GM12892 (cell line): Measurements from ENCODE around the gene KRTAP10-8. TPM values are rescaled to one million over a fixed set of nuclear protein-coding genes. Genes with fewer than 3 reads are reported as not detected.

ENCODE experiments used
- DNase-seq: peaks from one replicate; pipeline ENCODE4 v3.0.0; 2011; ENCODE audit not compliant: insufficient read length
- FAIRE-seq: peaks from 2 replicates; lab custom pipeline; 2011; peaks lifted over from hg19 to GRCh38; lab: Jason Lieb, UNC
- POLR2A ChIP-seq: IDR thresholded peaks from 2 replicates; pipeline ENCODE4 v1.6.1; 2011; ENCODE audit warnings: low read depth, low read length, control low read depth
- POLR2AphosphoS5 ChIP-seq: IDR thresholded peaks from 2 replicates; pipeline ENCODE4 v1.6.1; 2011; ENCODE audit warnings: low read depth, low read length, control low read depth
- TAF1 ChIP-seq: IDR thresholded peaks from 2 replicates; pipeline ENCODE4 v1.6.1; 2011; ENCODE audit warnings: low read depth, mild to moderate bottlenecking, control low read depth, low read length, borderline replicate concordance
- polyA plus RNA-seq: library from polyadenylated mRNA; unstranded; fragments of >200 nt; gene quantifications from one replicate; pipeline ENCODE4 v1.2.1, GENCODE V29; 2012; ENCODE audit warnings: missing spikeins, inconsistent platforms; ENCODE audit not compliant: missing spikeins

The KRTAP10-8 gene, protein sequence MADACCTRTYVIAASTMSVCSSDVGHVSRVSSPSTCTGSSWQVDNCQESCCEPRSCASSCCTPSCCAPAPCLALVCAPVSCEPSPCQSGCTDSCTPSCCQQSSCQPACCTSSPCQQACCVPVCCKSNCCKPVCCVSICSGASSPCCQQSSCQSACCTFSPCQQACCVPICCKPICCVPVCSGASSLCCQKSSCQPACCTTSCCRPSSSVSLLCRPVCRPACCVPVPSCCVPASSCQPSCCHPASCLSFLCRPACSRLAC
- not detected for polyA plus RNA-seq

DNA sequence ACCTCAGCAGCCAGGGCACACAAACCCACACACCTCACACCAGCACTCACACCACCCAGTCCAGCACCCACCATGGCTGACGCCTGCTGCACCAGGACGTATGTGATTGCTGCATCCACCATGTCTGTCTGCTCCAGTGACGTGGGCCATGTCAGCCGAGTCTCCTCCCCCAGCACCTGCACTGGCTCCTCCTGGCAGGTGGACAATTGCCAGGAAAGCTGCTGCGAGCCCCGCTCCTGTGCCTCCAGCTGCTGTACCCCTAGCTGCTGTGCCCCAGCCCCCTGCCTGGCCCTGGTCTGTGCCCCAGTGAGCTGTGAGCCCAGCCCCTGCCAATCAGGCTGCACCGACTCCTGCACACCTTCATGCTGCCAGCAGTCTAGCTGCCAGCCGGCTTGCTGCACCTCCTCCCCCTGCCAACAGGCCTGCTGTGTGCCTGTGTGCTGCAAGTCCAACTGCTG lies at the start of gene KRTAP10-8:
Gene KRTAP10-8 (plus strand): TSS at position 51 of the 458 bp plus-strand sequence. CDS start 22 bp downstream, at position 73.
- DNase-seq (no peak), FAIRE-seq (no peak)
- no peak for TF ChIP-seq TAF1

DNA sequence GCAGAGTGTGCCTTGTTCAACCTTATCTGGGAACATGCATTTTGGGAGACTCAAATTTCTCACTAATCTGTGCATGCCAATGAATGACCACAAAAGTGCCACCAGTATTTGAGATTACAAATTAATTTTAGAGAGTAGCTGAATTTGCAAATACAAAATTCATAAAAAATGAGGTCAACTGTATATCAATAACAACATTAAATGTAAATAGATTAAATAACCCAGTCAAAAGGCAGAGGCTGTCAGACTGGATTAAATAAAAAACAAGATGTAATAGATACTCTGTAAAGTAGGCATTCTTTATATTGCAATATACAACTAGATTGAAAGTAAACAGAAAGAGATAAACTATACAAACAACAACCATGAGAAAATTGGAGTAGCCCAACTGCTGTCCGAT lies 47.8 kb upstream of the KRTAP10-8 start:
- FAIRE-seq (no peak), DNase-seq (no peak)

DNA sequence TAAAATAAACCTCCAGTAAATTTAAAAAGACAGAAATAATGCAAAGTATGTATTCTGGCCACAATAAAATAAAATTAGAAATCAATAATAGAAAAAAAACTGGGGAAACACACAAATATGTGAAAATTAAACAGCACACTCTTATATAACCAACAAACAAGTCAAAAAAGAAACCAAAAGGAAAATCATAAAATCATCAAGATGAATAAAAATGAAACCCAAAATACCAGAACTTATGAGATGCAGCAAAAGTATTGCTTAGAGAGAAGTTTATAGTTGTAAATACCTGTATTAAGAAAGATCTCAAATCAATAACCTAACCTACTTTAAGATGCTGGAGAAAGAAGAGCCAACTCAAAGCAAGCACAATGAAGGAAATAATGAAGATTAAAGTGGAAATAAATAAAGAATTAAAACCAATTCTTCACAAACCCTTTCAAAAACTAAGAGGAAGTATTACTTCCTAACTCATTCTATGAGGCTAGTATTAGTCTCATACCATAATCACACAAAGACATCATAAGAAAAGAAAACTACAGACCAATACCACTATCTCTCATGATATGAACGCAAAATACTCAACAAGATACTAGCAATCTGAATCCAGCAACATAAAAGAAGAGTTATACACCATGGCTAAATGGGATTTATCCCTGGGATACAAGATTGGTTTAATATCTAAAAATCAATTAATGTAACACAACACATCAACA lies 46.8 kb upstream of the KRTAP10-8 start:
- no peak for DNase-seq
- no peak for FAIRE-seq
- TF ChIP-seq POLR2A (no peak), POLR2AphosphoS5 (no peak), TAF1 (no peak)

More for the DNA sequence above, 47.8 kb upstream of the KRTAP10-8 start:
- TF ChIP-seq POLR2AphosphoS5 (no peak), TAF1 (no peak), POLR2A (no peak)

DNA sequence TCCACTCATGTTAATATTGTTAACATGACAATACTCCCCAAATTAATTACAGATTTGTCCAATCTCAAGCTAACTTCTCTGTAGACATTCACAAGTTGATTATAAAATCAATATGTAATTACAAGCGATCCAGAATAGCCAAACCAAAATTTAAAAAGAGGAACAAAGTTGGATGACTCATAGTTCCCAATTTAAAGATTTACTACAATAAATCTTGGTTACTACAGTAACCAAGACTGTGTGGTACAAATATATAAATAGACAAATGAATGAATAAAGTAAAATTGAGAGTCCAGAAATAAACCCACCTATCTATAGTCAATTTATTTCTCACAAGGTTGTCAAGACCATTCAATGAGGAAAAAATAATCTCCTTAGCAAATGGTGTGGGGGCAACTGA lies 45.5 kb upstream of the KRTAP10-8 start:
- TF ChIP-seq POLR2A (no peak), TAF1 (no peak), POLR2AphosphoS5 (no peak)
- DNase-seq (no peak), FAIRE-seq (no peak)

DNA sequence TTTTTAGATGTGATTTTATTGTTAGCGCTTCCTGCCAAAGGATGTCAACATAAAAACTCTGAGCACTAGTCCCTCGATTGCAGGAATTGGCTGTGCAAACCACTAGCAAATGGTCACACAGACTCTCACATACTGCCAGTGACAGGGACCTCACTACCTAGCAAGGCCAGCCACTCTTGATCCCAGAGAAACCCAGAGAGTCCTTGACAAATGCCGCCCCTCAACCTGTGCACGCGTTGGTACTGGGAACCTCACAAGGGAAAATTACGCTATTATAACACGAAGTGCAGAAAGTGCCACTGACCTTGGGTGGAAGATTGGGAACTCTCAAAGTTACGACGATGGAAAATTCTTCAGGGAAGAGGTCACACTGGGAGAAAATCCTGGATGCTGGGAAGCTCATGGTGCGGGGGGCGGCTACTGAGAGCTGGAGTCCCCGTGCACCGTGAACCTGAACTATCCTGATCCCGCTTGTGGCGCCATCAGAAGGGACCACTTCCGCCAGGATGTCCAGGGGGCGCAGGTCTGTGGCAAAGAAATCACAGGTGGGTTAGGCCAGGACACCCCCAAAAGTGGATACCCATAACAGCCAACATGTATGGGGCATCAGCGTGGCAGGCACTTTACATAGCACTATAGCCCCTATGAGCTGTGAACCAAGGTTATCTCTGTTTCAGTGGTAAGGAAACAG lies 44.3 kb upstream of the KRTAP10-8 start:
- DNase-seq: no peak
- no peak for FAIRE-seq
- TF ChIP-seq TAF1: no peak

DNA sequence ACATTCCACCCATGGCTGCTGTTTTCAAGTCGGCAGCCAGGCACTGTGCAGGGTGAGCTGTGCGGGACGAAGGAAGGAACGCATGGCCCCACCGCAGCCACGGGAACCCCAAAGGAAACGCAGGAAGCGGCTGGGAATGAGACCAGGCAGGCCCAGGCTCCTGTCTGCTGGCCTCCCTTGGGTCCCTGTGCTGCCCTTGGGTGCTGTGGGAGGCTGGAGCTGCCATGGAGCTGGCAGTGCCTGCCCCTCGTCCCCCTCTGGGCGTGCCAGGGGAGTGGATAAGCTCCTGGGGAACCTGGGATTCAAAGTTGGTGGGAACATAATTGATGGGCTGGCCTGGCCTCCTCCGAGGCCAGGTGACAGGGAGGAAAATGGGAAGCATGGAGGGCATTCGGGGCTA lies 43.6 kb upstream of the KRTAP10-8 start:
- DNase-seq (no peak), FAIRE-seq (no peak)
- TF ChIP-seq POLR2AphosphoS5 (no peak), TAF1 (no peak), POLR2A (no peak)

DNA sequence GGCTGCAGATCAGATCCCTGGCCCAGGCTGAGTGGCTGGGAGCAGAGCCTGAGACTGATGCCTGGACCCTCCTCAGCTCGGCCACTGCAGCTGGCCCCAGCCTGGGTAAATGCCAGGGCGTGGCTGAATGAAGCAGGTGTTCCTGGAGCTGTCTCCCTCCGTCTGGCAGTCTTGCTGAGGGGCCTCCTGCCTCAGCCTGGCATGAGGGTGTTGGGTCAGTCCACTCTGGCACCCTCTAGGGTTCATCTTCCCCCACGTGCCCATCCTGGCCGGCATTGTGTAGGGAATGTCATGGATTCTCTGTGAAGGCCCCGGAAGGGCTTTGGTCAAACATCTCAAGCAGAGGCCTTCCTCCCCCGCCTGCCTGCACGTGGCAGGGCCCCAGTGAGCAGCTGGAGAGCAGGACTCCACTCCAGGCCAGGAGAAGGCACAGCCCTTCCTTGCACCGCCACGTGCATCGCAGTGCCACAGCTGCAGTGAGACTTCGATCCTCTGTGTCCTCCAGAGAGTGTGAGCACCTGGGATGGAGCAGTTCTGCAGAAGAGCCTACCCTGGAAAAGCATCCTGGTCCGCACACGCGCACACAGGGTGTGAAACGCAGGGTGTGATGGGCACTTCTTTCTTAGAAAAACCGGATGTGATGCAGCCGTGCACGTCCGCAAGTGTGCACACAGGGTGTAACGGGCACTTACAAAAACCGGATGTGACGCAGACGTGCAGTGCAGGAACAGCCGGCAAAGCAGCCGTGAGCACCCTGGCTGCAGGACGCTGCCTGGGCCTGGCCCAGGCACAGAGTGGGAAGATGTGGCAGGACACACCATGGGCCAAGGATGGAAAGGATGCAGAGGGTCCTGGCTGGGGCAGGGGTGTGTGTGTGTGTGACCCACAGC lies 43.0 kb upstream of the KRTAP10-8 start:
- FAIRE-seq (no peak), DNase-seq (no peak)
- TF ChIP-seq TAF1 (no peak), POLR2A (no peak), POLR2AphosphoS5 (no peak)

DNA sequence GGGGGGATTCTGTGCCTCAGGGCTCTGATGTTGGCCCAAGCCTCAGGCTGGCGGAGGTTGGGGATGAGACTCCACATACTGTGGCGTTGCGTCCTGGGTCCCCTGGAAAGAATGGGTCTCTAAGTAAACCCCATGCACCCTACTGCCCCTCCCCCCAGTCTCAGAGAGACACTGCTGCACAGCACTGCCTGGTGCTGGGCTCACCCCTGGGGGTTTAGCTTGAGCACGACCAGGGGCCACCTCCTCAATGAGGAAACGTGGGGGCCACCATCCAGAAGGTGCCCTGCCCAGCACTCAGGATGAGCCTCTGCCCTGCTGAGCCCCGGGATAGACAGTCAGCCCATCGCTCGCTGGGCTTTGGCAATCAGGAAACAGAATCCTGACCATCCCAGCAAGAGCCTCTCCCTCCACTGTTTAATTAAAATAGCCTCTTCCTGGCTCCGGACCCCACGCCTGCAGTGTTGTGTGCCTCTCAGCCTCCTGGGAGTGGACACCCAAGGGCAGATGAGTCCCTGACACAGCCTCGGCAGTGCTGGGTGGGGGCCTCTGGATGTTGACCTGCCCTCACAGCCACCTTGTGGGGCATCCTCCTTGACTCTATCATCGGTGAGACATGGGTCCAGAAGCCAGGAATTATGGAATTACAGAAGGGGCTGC lies 41.9 kb upstream of the KRTAP10-8 start:
- FAIRE-seq (no peak), DNase-seq (no peak)
- TF ChIP-seq POLR2AphosphoS5: no peak
- no peak for TF ChIP-seq POLR2A
- no peak for TF ChIP-seq TAF1

DNA sequence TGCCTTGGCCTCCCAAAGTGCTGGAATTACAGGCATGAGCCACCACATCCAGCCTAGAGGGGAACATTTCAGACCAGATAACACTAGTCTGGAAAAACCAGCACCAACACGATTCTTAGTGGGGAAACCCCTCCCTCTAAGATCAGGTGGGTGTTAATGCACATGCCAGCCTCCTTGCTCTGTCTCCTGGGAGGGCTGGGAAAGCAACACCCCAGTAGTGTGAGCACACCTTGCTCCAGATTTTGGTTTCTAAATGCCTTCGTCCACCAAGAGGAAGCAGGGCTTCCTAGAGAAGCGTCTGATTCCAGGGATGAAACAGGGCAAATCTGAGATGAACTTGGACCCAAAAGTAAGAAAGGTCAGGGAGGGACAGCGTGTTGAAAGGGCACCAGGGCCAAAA lies 40.6 kb upstream of the KRTAP10-8 start:
- TF ChIP-seq POLR2A: no peak
- no peak for TF ChIP-seq TAF1
- no peak for TF ChIP-seq POLR2AphosphoS5
- FAIRE-seq: no peak
- no peak for DNase-seq

DNA sequence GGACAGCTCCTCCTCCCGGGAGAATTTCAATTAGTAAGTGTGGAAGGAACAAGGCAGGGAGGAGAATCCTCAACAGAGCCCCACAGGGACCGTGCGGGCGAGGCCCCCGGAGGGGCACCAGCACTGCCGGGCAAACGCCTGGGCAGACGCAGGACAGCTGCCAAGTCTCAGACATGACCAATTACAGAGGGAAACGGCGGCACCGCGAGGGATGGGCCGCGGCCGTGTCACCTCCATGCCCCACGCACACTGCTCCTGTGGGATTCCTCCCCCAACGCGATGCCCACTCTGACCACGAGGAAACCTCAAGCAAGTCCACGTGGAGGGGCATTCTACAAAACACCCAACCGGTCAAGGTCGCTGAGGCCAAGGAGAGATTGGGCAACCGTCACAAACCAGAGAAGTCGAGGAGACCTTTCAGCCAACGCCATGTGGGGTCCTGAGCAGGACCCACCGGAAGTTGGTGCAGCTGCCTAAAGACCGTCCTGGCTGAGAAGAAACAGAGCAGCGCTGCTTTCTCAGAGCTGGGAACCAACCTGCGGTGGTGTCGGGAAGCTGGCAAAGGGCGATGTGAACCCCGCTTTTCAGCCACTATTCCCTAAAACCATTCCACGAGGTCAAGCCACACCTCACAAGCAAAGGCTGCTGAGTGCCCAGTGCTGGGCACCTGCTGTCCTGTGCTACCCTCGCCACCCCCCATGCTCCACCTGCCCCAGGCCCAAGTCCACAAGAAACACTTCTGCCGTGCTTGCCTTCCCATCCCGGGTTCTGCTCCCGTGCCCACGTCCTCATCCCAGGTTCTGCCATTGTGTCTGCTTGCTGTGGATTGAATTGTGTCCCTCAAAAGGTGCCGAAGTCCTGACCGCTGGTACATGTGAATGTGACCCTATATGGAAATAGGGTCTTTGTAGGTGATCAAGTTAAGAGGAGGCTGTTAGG lies 39.8 kb upstream of the KRTAP10-8 start:
- DNase-seq (no peak), FAIRE-seq (no peak)
- TF ChIP-seq TAF1 (no peak), POLR2A (no peak), POLR2AphosphoS5 (no peak)
